Endometrial microvascular endothelial cells (primary cell): ENCODE results near the gene PTPN2. TPM values are rescaled to one million over a fixed set of nuclear protein-coding genes. Genes with fewer than 3 reads are reported as not detected.

Experiments
- in situ Hi-C: cut with HindIII; loops from 2 replicates; pipeline ENCODE4 v1.10.0; 2017; ENCODE audit warnings: low sequenced_read_pairs, low pct_unique_long_range_greater_than_20kb; ENCODE audit errors: inconsistent ontology term
- total RNA-seq: library from RNA; depleted of rRNA; stranded (reverse); fragments of >200 nt; gene quantifications from one replicate; pipeline ENCODE4 v1.2.3, GENCODE V29; 2015; ENCODE audit errors: inconsistent ontology term

PTPN2 gene
- total RNA-seq, 1 donor from 2014 or later: 27.9 TPM

- in situ Hi-C loops: no loop called here
Observed at GRCh38 chr18:12862874-12863482, 21.1 kb downstream of the PTPN2 start.

DNA sequence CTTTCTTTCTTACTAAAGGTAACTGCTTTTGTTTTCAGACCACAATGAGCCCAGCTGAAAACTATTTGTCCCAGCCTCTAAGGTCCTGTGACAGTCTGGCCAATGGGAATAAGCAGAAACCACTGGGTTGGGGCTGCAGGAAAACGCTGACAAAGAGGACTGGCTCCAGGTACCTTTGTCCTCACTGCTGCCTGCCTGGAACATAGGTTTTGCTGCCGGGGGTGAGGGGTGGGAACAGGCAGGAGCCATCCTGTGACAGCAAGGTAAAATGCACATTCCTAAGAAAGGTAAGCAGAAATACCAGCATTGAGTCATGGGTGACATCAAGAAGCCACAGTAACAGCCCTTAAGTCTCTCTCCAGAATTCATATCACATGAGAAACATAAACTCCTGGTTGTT, 21.6 kb downstream of the PTPN2 start:
- in situ Hi-C loops: no loop called here

DNA sequence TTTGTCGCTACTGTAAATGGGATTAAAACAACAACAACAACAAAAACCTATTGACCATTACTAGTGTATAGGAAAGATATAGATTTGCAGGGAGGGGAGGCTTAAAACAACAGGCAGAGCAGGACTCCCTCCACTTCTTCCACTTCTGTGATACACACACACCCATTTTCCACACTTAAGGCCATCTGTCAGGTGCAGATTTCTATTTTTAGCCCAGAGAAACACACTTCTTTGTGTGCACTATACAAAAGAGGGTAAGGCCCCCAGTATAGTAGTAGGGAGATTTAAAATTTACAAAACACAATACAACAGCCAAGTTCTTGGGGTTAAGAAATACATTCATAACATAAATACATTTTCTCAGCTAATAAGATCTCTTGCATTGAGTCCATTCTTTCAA, 22.4 kb downstream of the PTPN2 start:
- in situ Hi-C loops: no loop called here

DNA sequence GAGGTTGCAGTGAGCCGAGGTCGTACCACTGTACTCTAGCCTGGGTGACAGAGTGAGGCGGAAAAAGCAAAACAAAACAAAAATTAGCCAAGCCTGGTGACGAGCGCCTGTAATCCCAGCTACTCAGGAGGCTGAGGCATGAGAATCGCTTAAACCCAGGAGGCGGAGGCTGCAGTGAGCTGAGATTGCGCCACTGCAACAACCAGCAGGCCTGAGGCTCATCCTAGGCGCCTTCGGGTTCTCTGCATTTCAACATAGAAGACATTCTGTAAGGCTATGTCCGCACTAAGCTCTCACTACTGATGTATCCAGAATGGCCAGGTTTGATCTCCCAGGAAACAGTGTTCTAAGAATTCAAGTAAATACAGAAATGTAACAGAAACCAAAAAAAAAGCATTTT, 23.5 kb downstream of the PTPN2 start:
- in situ Hi-C loops: no loop called here

DNA sequence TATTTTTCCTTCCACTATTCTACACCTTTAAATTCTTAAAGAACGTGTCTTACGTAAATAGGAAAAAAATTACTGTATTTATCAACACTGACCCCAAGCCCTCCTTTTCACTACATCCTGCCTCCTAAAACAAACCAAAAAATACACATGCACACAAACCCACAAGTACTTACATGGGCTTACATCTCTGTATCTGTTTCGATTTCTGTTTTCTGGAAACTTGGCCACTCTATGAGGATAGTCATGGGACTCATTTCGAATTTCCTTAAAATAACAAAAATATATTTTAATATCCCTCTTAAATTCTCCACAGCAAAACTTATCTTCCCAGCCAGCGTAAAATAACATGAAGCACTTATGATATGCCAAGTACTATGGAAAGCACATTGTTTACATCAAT, 25.0 kb downstream of the PTPN2 start:
- in situ Hi-C loops: no loop called here

DNA sequence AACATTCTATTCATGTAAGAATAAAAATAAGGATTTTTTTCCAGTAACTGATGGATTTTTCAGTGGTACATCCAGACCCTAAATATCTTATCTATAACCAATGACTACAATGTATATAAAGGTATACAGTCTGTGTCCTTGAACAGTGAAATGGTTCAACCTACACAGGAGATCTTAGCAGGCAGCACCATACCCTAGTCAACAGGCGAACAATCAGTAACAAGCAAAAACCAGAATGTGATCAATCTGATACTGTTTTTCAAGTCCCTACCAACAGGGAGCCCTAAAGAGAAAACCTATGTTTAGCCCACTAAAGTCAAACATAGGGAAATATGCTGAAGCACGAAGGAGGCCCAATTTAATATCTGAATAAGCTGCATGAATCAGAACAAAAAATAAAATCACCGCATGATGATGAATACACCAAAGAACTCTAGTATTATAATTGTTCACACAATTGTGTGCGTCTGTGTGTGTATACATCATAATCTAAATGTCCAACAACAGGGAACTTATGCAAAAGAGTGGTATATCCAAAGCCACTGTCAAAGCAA, 26.0 kb downstream of the PTPN2 start:
- in situ Hi-C loops: no loop called here

DNA sequence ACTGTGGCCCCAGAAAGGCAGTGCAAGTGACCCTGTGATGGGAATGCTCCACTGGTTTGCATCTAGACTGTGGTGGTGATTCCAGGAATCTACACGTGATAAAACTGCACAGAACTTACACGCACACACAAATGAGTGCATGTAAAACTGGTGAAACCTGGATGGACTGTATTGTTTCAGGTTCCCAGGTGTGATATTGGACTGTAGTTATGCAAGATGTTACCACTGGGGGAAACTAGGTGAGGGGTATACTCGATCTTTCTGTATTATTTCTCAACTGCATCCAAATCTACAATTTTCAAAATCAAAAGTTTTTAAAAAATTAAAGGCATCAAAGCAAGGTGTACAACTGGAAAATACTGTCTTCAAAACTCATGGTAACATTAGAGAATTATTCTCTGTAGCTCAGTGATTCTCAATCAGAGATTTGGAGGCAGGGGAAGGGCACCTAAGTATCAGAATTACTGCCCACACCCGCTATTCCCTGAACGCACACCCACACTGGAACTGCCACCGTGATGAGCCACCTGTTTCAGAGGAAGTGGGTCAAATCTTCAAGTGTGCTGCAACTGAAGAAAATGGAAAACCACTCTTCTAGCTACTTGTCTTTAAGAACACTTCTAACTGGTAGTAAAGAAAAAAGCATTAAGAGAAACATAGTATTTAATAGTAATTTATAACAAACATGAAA, 26.7 kb downstream of the PTPN2 start:
- in situ Hi-C loops: no loop called here

GRCh38 chr18:12855916-12856315, 28.1 kb downstream of the PTPN2 start:
- in situ Hi-C loops: no loop called here

DNA sequence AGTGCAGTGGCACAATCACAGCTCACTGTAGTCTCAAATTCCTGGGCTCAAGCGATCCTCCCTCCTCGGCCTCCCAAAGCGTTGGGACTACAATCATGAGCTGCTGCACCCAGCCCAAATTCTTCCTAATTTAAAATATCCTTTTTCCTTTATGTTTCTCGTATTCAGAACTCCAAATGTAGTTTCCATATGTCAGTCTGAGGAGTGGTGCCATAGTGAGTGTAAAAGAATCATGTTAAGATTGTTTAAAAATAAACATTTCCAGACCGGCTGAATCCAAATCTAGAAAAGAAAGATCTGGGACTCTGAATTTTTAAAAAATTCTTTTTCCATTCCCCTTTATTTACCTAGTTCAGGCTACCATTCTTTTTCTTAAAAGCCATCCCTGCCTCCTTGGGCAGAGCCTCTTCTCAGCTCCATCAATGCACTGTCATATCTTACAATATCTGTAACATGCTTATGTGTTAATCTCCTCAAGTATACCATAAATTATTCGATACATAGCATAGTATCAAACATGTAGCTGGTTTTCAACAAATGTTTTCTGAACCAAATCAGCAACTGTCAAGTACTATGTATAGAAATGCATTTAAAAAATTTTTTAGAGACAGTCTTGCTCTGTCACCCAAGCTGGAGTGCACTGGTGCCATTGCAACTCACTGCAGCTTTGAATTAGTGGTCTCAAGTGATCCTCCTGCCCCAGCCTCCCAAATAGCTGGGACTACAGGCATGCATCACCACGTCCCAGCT, 31.3 kb downstream of the PTPN2 start:
- in situ Hi-C loops: no loop called here

GRCh38 chr18:12851716-12852115, 32.3 kb downstream of the PTPN2 start:
- in situ Hi-C loops: no loop called here

- in situ Hi-C loops: no loop called here
Observed at GRCh38 chr18:12849548-12849947, 34.5 kb downstream of the PTPN2 start.

DNA sequence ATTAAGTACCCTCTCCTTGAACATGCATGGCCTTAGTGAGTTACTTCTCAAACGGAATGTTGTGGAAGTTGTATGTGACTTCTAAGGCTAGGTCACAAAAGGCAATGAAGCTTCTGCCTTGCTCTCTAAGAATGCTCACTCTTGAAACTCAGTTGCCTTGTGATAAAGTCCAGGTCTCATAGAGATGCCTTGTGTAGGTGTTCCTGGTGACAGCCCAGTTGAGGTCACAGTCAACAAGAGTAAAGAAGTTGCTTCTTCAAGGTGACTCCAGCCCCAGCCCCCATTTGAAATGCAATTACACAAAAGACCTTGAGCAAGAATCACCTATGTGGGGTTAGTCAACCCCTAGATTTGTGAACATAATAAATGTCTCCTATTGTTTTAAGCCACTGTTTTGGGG, 35.6 kb downstream of the PTPN2 start:
- in situ Hi-C loops: no loop called here

DNA sequence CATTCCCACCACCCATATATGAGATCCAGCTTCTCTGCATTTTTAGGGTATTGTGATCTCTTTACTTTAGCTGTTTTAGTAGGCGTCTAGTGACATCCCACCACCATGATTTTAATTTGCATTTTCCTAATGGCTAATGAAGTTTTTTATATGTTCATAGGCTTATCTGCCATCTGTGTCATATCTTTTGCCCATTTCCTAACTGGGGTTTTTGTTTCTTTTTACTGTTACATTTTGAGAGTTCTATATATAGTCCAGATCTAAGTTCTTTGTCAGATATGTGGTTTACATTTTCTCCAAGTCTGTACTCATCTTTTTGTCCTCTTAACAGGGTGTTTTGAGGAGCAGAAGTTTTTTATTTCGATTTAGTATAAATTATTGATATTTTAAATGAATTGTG, 39.6 kb downstream of the PTPN2 start:
- in situ Hi-C loops: no loop called here

DNA sequence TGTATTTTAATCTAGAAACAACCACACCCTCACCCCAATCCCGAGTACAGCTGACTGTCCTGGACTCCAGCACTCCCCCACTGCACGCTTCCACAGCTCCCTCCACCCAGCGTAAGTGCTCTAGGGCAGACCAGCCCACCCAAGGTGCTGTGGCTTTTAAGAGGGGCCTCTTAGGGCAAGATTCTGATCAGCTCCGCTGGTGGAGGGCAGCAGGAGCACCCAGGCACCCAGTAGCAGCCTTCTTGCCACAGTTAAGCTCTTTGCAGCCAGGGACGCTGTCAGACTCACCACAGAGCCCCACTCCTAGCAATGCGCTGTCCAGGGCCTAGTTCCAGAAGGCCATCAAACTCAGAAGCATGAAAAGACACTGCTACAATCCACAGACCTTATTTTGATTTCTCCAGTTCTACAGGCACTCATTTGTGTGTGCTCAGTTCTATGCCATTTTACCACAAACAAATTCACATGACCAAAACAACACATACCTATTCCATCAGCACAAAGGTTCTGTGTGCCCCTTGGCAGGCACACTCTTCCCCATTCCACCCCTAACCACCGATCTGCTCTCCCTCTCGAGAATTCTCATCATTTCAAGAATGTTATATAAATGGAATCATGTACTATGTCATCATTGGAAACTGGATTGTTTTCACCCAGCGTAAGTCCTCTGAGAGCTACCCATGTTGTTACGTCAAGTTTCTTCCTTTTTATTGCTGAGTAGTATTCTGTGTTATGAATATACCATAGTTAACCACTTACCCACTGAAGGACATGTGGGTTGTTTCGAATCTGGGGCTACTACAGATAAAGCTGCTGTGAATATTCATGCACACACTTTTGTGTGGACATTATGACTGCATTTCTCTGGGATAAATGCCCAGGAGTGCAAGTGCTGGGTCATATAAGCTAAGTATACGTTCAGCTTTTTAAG, 40.4 kb downstream of the PTPN2 start:
- in situ Hi-C loops: no loop called here

GRCh38 chr18:12842459-12843380, 41.3 kb downstream of the PTPN2 start:
- in situ Hi-C loops: no loop called here

DNA sequence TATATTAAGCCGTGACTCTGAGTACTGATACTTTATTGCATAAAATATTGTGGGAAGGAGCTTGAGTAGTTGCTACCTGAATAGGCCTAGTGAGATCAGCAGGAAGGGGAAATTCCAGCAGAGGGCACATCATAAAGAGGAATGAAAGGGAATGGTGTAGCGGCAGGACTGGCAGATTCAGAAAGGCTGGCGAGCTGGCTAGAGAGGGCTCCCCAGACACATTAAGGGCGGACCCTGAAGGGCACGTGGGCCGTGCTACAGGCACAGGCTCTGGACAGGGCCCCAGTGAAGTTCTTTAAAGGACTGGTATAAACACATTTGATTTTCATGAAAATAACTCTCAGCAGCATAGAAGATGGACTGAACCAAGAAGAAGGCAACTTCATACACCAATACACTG, 43.0 kb downstream of the PTPN2 start:
- in situ Hi-C loops: no loop called here

GRCh38 chr18:12840382-12840781, 43.7 kb downstream of the PTPN2 start:
- in situ Hi-C loops: no loop called here
